CD1c-positive myeloid dendritic cell (primary cell): ENCODE measurements around the gene DCTN2.

Source experiments
- DNase-seq: peaks from one replicate; pipeline ENCODE4 v3.0.0-alpha.2; 2016; ENCODE audit errors: extremely low spot score

DCTN2 gene

GRCh38 chr12:57549909-57550640, 3.1 kb upstream of the DCTN2 start, which contains the start of gene KIF5A:
KIF5A (plus strand) TSS chr12:57550044; CDS start chr12:57550272, 228 bp downstream.
- peak; percentile 17 for DNase-seq

- DNase-seq: no peak
Observed at GRCh38 chr12:57549203-57549908, 2.4 kb upstream of the DCTN2 start.

- DNase-seq: no peak
Observed at GRCh38 chr12:57548488-57548887, 1.5 kb upstream of the DCTN2 start.

- DNase-seq: no peak
Observed at GRCh38 chr12:57548013-57548315, 972 bp upstream of the DCTN2 start.

- no peak for DNase-seq
Observed at GRCh38 chr12:57547288-57548012, 458 bp upstream of the DCTN2 start.

- DNase-seq: no peak
Observed at GRCh38 chr12:57545809-57546437, 1.1 kb downstream of the DCTN2 start.

- DNase-seq: no peak
Observed at GRCh38 chr12:57543581-57543980, 3.4 kb downstream of the DCTN2 start.

- DNase-seq: no peak
Observed at GRCh38 chr12:57541717-57542116, 5.3 kb downstream of the DCTN2 start.

- no peak for DNase-seq
Observed at GRCh38 chr12:57541001-57541400, 6.0 kb downstream of the DCTN2 start.

- no peak for DNase-seq
Observed at GRCh38 chr12:57539134-57539768, 7.7 kb downstream of the DCTN2 start.

- no peak for DNase-seq
Observed at GRCh38 chr12:57536597-57536942, 10.4 kb downstream of the DCTN2 start.

GRCh38 chr12:57535764-57536596, 11.0 kb downstream of the DCTN2 start:
- DNase-seq: no peak

GRCh38 chr12:57534991-57535543, 11.9 kb downstream of the DCTN2 start:
- DNase-seq: no peak

- DNase-seq: no peak
Observed at GRCh38 chr12:57534250-57534649, 12.7 kb downstream of the DCTN2 start.

GRCh38 chr12:57533108-57533507, 13.9 kb downstream of the DCTN2 start:
- DNase-seq: no peak

- DNase-seq: no peak
Observed at GRCh38 chr12:57531836-57532235, 15.2 kb downstream of the DCTN2 start.

- DNase-seq: no peak
Observed at GRCh38 chr12:57530396-57531142, 16.4 kb downstream of the DCTN2 start.

GRCh38 chr12:57529831-57530230, 17.2 kb downstream of the DCTN2 start:
- DNase-seq: no peak

- DNase-seq: no peak
Observed at GRCh38 chr12:57528831-57529555, 18.0 kb downstream of the DCTN2 start.
